ENCODE data around the gene CDK7. TPM values are rescaled to one million over a fixed set of nuclear protein-coding genes. Genes with fewer than 3 reads are reported as not detected.

The CDK7 gene
- total and polyA plus RNA-seq, 2 experiments from 2014 or later, result 27.8 to 87.5 TPM

DNA sequence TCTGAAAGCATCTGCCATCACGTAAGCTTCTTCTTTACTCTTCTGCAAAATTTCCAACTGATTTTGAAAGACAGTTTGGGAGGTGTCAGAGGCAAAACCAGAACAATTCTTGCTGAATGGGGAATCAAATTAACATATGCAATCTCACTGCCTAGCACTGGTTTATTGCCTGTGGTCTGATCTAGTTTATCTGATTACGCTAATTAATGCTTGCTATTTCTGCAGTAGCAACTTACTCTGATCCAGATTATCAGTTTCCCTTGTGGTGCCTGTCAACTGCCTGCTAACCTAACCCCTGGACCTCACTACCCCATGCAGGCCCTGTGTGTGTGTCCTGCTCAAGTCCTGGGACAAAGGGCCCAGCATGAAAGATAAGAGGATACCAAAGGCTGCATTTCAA is 57.6 kb downstream of the CDK7 start:
- H3K4me3 ChIP-seq, result no peak overlapping the region
- H3K9me3 ChIP-seq (ENCODE audit: low read depth), result no peaks in the 10 kb centered on the region
- TF ChIP-seq, protein P1, sequence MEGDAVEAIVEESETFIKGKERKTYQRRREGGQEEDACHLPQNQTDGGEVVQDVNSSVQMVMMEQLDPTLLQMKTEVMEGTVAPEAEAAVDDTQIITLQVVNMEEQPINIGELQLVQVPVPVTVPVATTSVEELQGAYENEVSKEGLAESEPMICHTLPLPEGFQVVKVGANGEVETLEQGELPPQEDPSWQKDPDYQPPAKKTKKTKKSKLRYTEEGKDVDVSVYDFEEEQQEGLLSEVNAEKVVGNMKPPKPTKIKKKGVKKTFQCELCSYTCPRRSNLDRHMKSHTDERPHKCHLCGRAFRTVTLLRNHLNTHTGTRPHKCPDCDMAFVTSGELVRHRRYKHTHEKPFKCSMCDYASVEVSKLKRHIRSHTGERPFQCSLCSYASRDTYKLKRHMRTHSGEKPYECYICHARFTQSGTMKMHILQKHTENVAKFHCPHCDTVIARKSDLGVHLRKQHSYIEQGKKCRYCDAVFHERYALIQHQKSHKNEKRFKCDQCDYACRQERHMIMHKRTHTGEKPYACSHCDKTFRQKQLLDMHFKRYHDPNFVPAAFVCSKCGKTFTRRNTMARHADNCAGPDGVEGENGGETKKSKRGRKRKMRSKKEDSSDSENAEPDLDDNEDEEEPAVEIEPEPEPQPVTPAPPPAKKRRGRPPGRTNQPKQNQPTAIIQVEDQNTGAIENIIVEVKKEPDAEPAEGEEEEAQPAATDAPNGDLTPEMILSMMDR (IDR thresholded peaks at IDR 0.05; ENCODE audit: low read depth, low read length), result no peak
- no peak overlapping the region for H3K27ac ChIP-seq
- no peaks in the 10 kb centered on the region for H3K36me3 ChIP-seq
- H3K27me3 ChIP-seq, result no peaks in the 10 kb centered on the region
- no peak for DNase-seq (ENCODE audit: low read depth in 1 of 2, low spot score in 1 of 2)
- no peaks in the 10 kb centered on the region for H3K4me1 ChIP-seq (ENCODE audit: low read depth)

- H3K36me3 ChIP-seq, result no peaks in the 10 kb centered on the region
- no peaks in the 10 kb centered on the region for H3K27me3 ChIP-seq
- no peak overlapping the region for H3K27ac ChIP-seq
- H3K4me1 ChIP-seq (ENCODE audit: low read depth), result no peaks in the 10 kb centered on the region
- no peak overlapping the region for H3K4me3 ChIP-seq
- DNase-seq (ENCODE audit: low read depth in 1 of 2, low spot score in 1 of 2), result no peak
- TF ChIP-seq, protein P1 (IDR thresholded peaks at IDR 0.05; ENCODE audit: low read depth, low read length), result no peak
- H3K9me3 ChIP-seq (ENCODE audit: low read depth), result no peaks in the 10 kb centered on the region
Measured at GRCh38 chr5:69293882-69294281, 59.2 kb downstream of the CDK7 start.

- Histone ChIP-seq H3K36me3 (no peaks in the 10 kb centered on the region), H3K4me1 (ENCODE audit: low read depth) (peaks cover 2% of the 10 kb centered on the region), H3K27me3 (no peaks in the 10 kb centered on the region), H3K27ac (no peak overlapping the region), H3K4me3 (no peak overlapping the region), H3K9me3 (ENCODE audit: low read depth) (no peaks in the 10 kb centered on the region)
- TF ChIP-seq, protein P1 (IDR thresholded peaks at IDR 0.05; ENCODE audit: low read depth, low read length), result no peak
- DNase-seq (ENCODE audit: low read depth in 1 of 2, low spot score in 1 of 2), result peak in 1 of 2 donors; percentile 57
Measured at GRCh38 chr5:69295088-69295754, 60.5 kb downstream of the CDK7 start.

DNA sequence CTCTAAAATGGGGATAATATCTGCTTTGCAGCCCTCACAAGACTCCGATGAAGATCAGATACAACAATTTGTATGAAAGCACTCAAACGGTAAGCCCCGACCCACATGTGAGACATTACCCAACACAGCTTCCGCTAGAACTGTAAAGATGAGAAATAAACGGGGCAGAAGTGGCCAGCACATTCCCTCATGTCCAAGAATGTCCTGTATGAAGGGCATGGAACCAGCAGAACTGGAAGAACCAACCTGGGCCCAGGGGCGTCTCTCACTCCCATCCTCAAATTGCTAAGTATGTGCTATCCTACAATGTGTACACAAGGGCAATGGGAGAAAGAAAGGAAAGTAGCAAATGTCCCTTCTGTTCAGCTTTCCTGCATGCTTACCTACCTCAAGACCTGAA is 64.9 kb downstream of the CDK7 start:
- no peak for DNase-seq (ENCODE audit: low read depth in 1 of 2, low spot score in 1 of 2)
- no peaks in the 10 kb centered on the region for H3K9me3 ChIP-seq (ENCODE audit: low read depth)
- TF ChIP-seq, protein P1 (IDR thresholded peaks at IDR 0.05; ENCODE audit: low read depth, low read length), result no peak

DNA sequence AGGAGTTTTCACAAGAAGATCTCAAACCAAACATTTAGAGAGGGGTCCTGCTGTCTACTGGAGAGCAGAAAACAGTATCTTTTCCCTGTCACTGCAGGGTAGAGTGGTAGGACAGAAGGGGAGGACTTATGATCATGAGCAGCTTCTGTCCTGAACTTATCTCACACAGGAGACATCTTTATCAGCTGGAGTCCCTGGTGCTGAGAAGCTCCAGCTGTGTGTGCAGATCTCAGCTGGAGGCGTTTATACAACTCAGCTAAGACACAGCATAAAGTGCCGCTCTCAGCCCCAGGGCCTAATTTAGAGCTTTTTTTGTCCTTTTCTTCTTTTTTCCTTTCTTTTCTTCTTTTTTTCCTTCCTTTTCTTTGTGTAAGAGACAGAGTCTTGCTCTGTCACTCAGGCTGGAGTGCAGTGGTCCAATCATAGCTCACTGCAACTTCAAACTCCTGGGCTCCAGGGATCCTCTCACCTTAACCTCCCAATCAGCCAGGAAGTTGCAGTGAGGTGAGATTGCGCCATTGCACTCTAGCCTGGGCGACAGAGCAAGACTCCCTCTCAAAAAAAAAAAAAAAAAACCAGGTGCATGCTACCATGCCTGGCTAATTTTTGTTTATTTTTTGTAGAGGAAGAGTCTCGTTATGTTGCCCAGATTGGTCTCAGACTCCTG is 66.0 kb downstream of the CDK7 start:
- H3K27ac ChIP-seq, result peak overlapping the region; percentile 73
- TF ChIP-seq, protein P1 (IDR thresholded peaks at IDR 0.05; ENCODE audit: low read depth, low read length), result no peak
- no peak overlapping the region for H3K4me3 ChIP-seq
- H3K36me3 ChIP-seq, result no peaks in the 10 kb centered on the region
- H3K4me1 ChIP-seq (ENCODE audit: low read depth), result peaks cover 12% of the 10 kb centered on the region
- no peaks in the 10 kb centered on the region for H3K9me3 ChIP-seq (ENCODE audit: low read depth)
- no peaks in the 10 kb centered on the region for H3K27me3 ChIP-seq
- peak; percentile 4 to 45 for DNase-seq (ENCODE audit: low read depth in 1 of 2, low spot score in 1 of 2)

More for the DNA sequence above, 64.9 kb downstream of the CDK7 start:
- H3K27ac ChIP-seq, result peak overlapping the region; percentile 73
- no peak overlapping the region for H3K4me3 ChIP-seq
- no peaks in the 10 kb centered on the region for H3K36me3 ChIP-seq
- no peaks in the 10 kb centered on the region for H3K27me3 ChIP-seq
- peaks cover 12% of the 10 kb centered on the region for H3K4me1 ChIP-seq (ENCODE audit: low read depth)

All from cardiac muscle cell (in vitro differentiated cells and primary cell).